Lower leg skin (tissue), 3 donors: ENCODE results near the gene ACTRT2.

Experiments
- CTCF ChIP-seq, 3 donors: fragments of 450-650 bp; IDR thresholded peaks; one replicate each; pipeline ENCODE4 v1.5.1; 2016; ENCODE audit warnings: antibody characterized with exemption in 3 of 3, mild to moderate bottlenecking in 3 of 3, moderate library complexity in 2 of 3
- POLR2A ChIP-seq, 2 donors: fragments of 450-650 bp; IDR thresholded peaks; one replicate each; pipeline ENCODE4 v1.6.1; 2016 to 2017; ENCODE audit warnings: antibody characterized with exemption in 2 of 2, mild to moderate bottlenecking in 1 of 2, moderate library complexity in 1 of 2

- TF ChIP-seq CTCF (IDR thresholded peaks at IDR 0.05): no peak
- TF ChIP-seq POLR2A (IDR thresholded peaks at IDR 0.05): no peak
Observed at GRCh38 chr1:3066250-3066711, 45.0 kb downstream of the ACTRT2 start.
